AG04449 (cell line): ENCODE data around the gene DHRS7.

Experiments used
- CTCF ChIA-PET: fragments of 350-600 bp; formaldehyde crosslinking; extraction: SDS; loops from one replicate; lab custom pipeline; 2021; ENCODE audit warnings: antibody characterized with exemption; lab: Yijun Ruan, JAX
- POLR2A ChIA-PET: fragments of 400-600, 350-600 bp; formaldehyde crosslinking; extraction: SDS; loops from one replicate; lab custom pipeline; 2020; ENCODE audit warnings: antibody characterized with exemption, inconsistent platforms; lab: Yijun Ruan, JAX
- DNase-seq: peaks from one replicate; pipeline ENCODE4 v3.0.0-alpha.2; 2010; ENCODE audit warnings: low read depth, low spot score
- H3K4me3 ChIP-seq: 2 replicates; pipeline ENCODE4 v1.5.1; 2011; ENCODE audit warnings: low read depth, mild to moderate bottlenecking, control low read depth, low read length
- CTCF ChIP-seq: IDR thresholded peaks from one replicate; pipeline ENCODE4 v1.5.1; 2011; ENCODE audit warnings: mild to moderate bottlenecking, moderate library complexity, low read length, control low read depth, inconsistent platforms; ENCODE audit not compliant: insufficient read depth; ENCODE audit errors: missing control alignments

DHRS7 gene

GRCh38 chr14:60188696-60189095 is 23.5 kb upstream of the DHRS7 start:
- ChIA-PET CTCF (interaction anchor here (1.1 to 13.8 kb wide), 3 partner anchors 122 to 1097 kb away, joined by 3 to 295 read pairs (median 198); no protein-coding TSS in a partner anchor), POLR2A (no interaction called here)
- TF ChIP-seq CTCF = no peak
- no peak for DNase-seq
- H3K4me3 ChIP-seq = no peak overlapping the region

- no peak overlapping the region for H3K4me3 ChIP-seq
- CTCF ChIA-PET = interaction anchor here (1.1 to 13.8 kb wide), 5 partner anchors 122 to 1097 kb away, joined by 3 to 295 read pairs (median 9); no protein-coding TSS in a partner anchor
- POLR2A ChIA-PET = no interaction called here
- no peak for DNase-seq
- peak; percentile 3 for TF ChIP-seq CTCF
Measured at GRCh38 chr14:60188115-60188514, 22.9 kb upstream of the DHRS7 start.

- no peak for TF ChIP-seq CTCF
- ChIA-PET POLR2A (no interaction called here), CTCF (interaction anchor here (0.6 to 13.8 kb wide), 25 partner anchors 10 to 1100 kb away, joined by 3 to 295 read pairs (median 4); partner anchors contain the start of genes DHRS7 and PCNX4)
- DNase-seq = no peak
- no peak overlapping the region for H3K4me3 ChIP-seq
Measured at GRCh38 chr14:60184905-60185555, 19.8 kb upstream of the DHRS7 start.

- CTCF ChIA-PET = interaction anchor here (0.6 to 13.8 kb wide), 31 partner anchors 9 to 1100 kb away, joined by 3 to 295 read pairs (median 3); partner anchors contain the start of genes DHRS7 and PCNX4
Measured at GRCh38 chr14:60184146-60184904, 19.1 kb upstream of the DHRS7 start.

GRCh38 chr14:60183741-60184140 is 18.5 kb upstream of the DHRS7 start:
- TF ChIP-seq CTCF = no peak
- no peak for DNase-seq
- peak overlapping the region; percentile 44 for H3K4me3 ChIP-seq
- CTCF ChIA-PET = interaction anchor here (0.7 to 13.8 kb wide), 26 partner anchors 9 to 677 kb away, joined by 3 to 295 read pairs (median 4); partner anchors contain the start of genes CCDC175, DHRS7 and PCNX4
- POLR2A ChIA-PET = interaction anchor here (0.5 to 0.6 kb wide), 2 partner anchors 339 to 1097 kb away, joined by 3 read pairs; partner anchors contain the start of gene TMEM30B

More at GRCh38 chr14:60184146-60184904, 19.1 kb upstream of the DHRS7 start:
- TF ChIP-seq CTCF = peak; percentile 46
- POLR2A ChIA-PET = interaction anchor here (0.6 kb wide), 1 partner anchor 340 kb away, joined by 3 read pairs; no protein-coding TSS in a partner anchor
- no peak for DNase-seq
- H3K4me3 ChIP-seq = peak overlapping the region; percentile 44
